Dedifferentiated amniotic fluid mesenchymal stem cell (primary cell): ENCODE measurements around the gene GDF15.

Experiments used
- DNase-seq: peaks from one replicate; pipeline ENCODE4 v3.0.0-alpha.2; 2016; ENCODE audit errors: extremely low spot score

GDF15 gene

GRCh38 chr19:18419195-18419698 lies 33.3 kb downstream of the GDF15 start, which contains the start of gene SSBP4:
TSS of gene SSBP4 (plus strand) at chr19:18419398. CDS start at chr19:18419649, 251 bp downstream.
- peak; percentile 58 for DNase-seq

GRCh38 chr19:18419699-18420460 lies 33.9 kb downstream of the GDF15 start:
- DNase-seq = no peak

GRCh38 chr19:18420930-18421329 lies 35.0 kb downstream of the GDF15 start:
- DNase-seq = no peak

- DNase-seq = no peak
These were observed 35.5 kb downstream of the GDF15 start for GRCh38 chr19:18421371-18421959.

- no peak for DNase-seq
These were observed 36.7 kb downstream of the GDF15 start for GRCh38 chr19:18422530-18423191.

- DNase-seq = no peak
These were observed 37.5 kb downstream of the GDF15 start for GRCh38 chr19:18423258-18424020.

GRCh38 chr19:18424122-18424889 lies 38.3 kb downstream of the GDF15 start:
- no peak for DNase-seq

- DNase-seq = no peak
These were observed 39.0 kb downstream of the GDF15 start for GRCh38 chr19:18424890-18425514.

- peak; percentile 74 for DNase-seq
These were observed 39.8 kb downstream of the GDF15 start for GRCh38 chr19:18425515-18426415.

GRCh38 chr19:18426416-18426767 lies 40.4 kb downstream of the GDF15 start:
- DNase-seq = no peak

- DNase-seq = no peak
These were observed 41.3 kb downstream of the GDF15 start for GRCh38 chr19:18427080-18427742.

- no peak for DNase-seq
These were observed 41.8 kb downstream of the GDF15 start for GRCh38 chr19:18427743-18428113.

- no peak for DNase-seq
These were observed 42.3 kb downstream of the GDF15 start for GRCh38 chr19:18428173-18428786.

- peak; percentile 63 for DNase-seq
These were observed 43.1 kb downstream of the GDF15 start for GRCh38 chr19:18428787-18429674.

- no peak for DNase-seq
These were observed 43.9 kb downstream of the GDF15 start for GRCh38 chr19:18429717-18430416.

- DNase-seq = no peak
These were observed 44.6 kb downstream of the GDF15 start for GRCh38 chr19:18430417-18431144.
